Measurements from ENCODE around the gene PUM2.

DNA sequence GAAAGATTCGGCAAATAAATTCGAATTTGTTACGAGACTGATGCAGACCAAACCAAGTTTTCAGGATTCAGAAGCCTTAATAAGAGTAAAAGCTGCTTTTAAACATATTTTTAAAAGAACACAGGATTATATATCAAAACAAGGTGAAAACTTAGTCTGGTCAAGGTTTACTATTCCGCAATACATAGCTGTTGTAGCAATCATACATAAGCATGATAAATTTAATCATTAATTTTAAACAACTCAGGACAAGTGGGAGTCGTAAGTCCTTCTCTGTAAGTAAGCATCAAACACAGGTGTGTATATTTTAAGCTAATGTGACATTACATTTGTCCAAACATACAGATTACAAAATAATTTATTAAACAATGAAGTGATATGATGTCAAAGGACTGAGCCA, 57.7 kb downstream of the PUM2 start:
- TF ChIP-seq CTCF (IDR thresholded peaks at IDR 0.05): no peak
- TF ChIP-seq POLR2A (IDR thresholded peaks at IDR 0.05): no peak

Measured in esophagus squamous epithelium (tissue), 4 donors.